ENCODE measurements around the gene ACTR2. TPM values are rescaled to one million over a fixed set of nuclear protein-coding genes. Genes with fewer than 3 reads are reported as not detected.
"Not testable (repeated sequence)": the region's sequence is repeated elsewhere in the genome, so short reads cannot be mapped to it uniquely, and the experiment has no call there.

The ACTR2 gene
- total RNA-seq, 1 experiment from 2014 or later = 248 TPM

DNA sequence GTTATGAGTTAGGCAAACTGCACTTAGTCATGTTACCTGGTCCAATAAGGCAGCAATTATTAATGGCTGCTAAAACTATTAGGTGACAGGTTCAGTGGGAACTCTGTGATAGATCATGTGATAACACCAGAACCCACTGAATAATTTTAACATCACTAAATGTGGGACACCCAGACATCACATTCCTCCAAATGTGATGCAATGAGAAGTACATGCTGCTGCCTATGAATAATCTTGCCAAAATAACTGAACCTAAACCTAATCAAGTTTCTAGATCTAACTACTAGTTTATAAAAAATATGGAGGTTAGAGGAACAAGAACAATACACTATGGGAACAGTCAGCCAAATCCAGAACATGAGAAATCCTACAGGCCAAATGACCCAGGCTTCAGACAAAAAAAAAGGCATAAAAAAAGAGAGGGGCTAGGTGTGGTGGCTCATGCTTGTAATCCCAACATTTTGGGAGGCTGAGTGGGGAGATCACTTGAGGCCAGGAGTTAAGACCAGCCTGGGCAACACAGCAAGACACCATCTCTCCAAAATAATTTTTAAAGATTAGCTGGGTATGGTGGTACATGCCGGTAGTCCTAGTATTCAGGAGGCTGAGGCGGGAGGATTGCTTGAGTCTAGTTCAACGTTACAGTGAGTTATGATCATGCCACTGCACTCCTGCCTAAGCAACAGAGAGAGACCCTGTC is 7.0 kb upstream of the ACTR2 start:
- no peaks in the 10 kb centered on the region for H3K36me3 Mint-ChIP-seq (ENCODE audit: insufficient read depth, unreplicated experiment)
- no peak for DNase-seq
- TF ChIP-seq, protein P1, sequence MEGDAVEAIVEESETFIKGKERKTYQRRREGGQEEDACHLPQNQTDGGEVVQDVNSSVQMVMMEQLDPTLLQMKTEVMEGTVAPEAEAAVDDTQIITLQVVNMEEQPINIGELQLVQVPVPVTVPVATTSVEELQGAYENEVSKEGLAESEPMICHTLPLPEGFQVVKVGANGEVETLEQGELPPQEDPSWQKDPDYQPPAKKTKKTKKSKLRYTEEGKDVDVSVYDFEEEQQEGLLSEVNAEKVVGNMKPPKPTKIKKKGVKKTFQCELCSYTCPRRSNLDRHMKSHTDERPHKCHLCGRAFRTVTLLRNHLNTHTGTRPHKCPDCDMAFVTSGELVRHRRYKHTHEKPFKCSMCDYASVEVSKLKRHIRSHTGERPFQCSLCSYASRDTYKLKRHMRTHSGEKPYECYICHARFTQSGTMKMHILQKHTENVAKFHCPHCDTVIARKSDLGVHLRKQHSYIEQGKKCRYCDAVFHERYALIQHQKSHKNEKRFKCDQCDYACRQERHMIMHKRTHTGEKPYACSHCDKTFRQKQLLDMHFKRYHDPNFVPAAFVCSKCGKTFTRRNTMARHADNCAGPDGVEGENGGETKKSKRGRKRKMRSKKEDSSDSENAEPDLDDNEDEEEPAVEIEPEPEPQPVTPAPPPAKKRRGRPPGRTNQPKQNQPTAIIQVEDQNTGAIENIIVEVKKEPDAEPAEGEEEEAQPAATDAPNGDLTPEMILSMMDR (IDR thresholded peaks at IDR 0.05; ENCODE audit: insufficient read depth in 1 of 2, low read depth in 1 of 2, low read length in 1 of 2, severe bottlenecking in 1 of 2, unreplicated experiment in 1 of 2) = no peak
- ChIA-PET POLR2A (no interaction called here), CTCF (no interaction called here)
- H3K4me1 ChIP-seq = 0 out of 2 replicates have a peak, but pooled peaks cover 4% of the 10 kb centered on the region
- H3K4me3 ChIP-seq (ENCODE audit: low read depth, low read length) = no peak overlapping the region
- peaks cover 6% of the 10 kb centered on the region for H3K4me1 Mint-ChIP-seq (ENCODE audit: low read depth, unreplicated experiment)
- H3K27me3 Mint-ChIP-seq (ENCODE audit: insufficient read depth, unreplicated experiment) = no peaks in the 10 kb centered on the region
- no peaks in the 10 kb centered on the region for H3K27me3 ChIP-seq (replicated peaks; ENCODE audit: control insufficient read depth, insufficient read depth, low read length)
- intact Hi-C loops (cut with micrococcal nuclease; ENCODE audit: unreplicated experiment) = loop anchor here (10.0 kb wide), 1 partner anchor 566 kb away; the partner anchor contains the start of gene SERTAD2
- no peak overlapping the region for H3K27ac Mint-ChIP-seq (ENCODE audit: unreplicated experiment)
- no peaks in the 10 kb centered on the region for H3K9me3 Mint-ChIP-seq (ENCODE audit: unreplicated experiment)
- H3K36me3 ChIP-seq (ENCODE audit: control insufficient read depth, insufficient read depth, low read length) = no peaks in the 10 kb centered on the region
- H3K4me3 Mint-ChIP-seq (ENCODE audit: unreplicated experiment) = no peak overlapping the region
- no peaks in the 10 kb centered on the region for H3K9me3 ChIP-seq
- BruUV-seq (replicated peaks) = no TSS peak

GRCh38 chr2:65221275-65221674 is 6.4 kb upstream of the ACTR2 start:
- H3K4me3 Mint-ChIP-seq (ENCODE audit: unreplicated experiment); H3K9me3 ChIP-seq; H3K36me3 ChIP-seq (ENCODE audit: control insufficient read depth, insufficient read depth, low read length); BruUV-seq (replicated peaks); H3K27ac Mint-ChIP-seq (ENCODE audit: unreplicated experiment); H3K27me3 ChIP-seq (replicated peaks; ENCODE audit: control insufficient read depth, insufficient read depth, low read length); H3K9me3 Mint-ChIP-seq (ENCODE audit: unreplicated experiment); DNase-seq; H3K36me3 Mint-ChIP-seq (ENCODE audit: insufficient read depth, unreplicated experiment); CTCF ChIA-PET; H3K4me1 ChIP-seq; POLR2A ChIA-PET; H3K4me1 Mint-ChIP-seq (ENCODE audit: low read depth, unreplicated experiment); H3K4me3 ChIP-seq (ENCODE audit: low read depth, low read length); H3K27me3 Mint-ChIP-seq (ENCODE audit: insufficient read depth, unreplicated experiment): not testable (repeated sequence)
- intact Hi-C loops (cut with micrococcal nuclease; ENCODE audit: unreplicated experiment) = loop anchor here (10.0 kb wide), 1 partner anchor 566 kb away; the partner anchor contains the start of gene SERTAD2

GRCh38 chr2:65227020-65227455 is 593 bp upstream of the ACTR2 start:
- no peak for DNase-seq
- Mint-ChIP-seq H3K27ac (ENCODE audit: unreplicated experiment) (peak overlapping the region; percentile 86), H3K36me3 (ENCODE audit: insufficient read depth, unreplicated experiment) (peaks cover 31% of the 10 kb centered on the region), H3K4me3 (ENCODE audit: unreplicated experiment) (peak overlapping the region; percentile 77), H3K27me3 (ENCODE audit: insufficient read depth, unreplicated experiment) (no peaks in the 10 kb centered on the region), H3K9me3 (ENCODE audit: unreplicated experiment) (no peaks in the 10 kb centered on the region), H3K4me1 (ENCODE audit: low read depth, unreplicated experiment) (peaks cover 22% of the 10 kb centered on the region)
- CTCF ChIA-PET = interaction anchor here (0.6 to 1.4 kb wide), 17 partner anchors 27 to 1207 kb away, joined by 3 to 8 read pairs (median 5); partner anchors contain the start of gene RAB1A
- Histone ChIP-seq H3K4me3 (ENCODE audit: low read depth, low read length) (peak overlapping the region; percentile 84), H3K9me3 (no peaks in the 10 kb centered on the region), H3K36me3 (ENCODE audit: control insufficient read depth, insufficient read depth, low read length) (no peaks in the 10 kb centered on the region), H3K27me3 (replicated peaks; ENCODE audit: control insufficient read depth, insufficient read depth, low read length) (no peaks in the 10 kb centered on the region), H3K4me1 (peaks cover 15% of the 10 kb centered on the region)
- intact Hi-C loops (cut with micrococcal nuclease; ENCODE audit: unreplicated experiment) = loop anchor here (2.0 to 10.0 kb wide), 2 partner anchors 96 to 572 kb away; partner anchors contain the start of genes RAB1A and SERTAD2
- TF ChIP-seq, protein P1 (IDR thresholded peaks at IDR 0.05; ENCODE audit: insufficient read depth in 1 of 2, low read depth in 1 of 2, low read length in 1 of 2, severe bottlenecking in 1 of 2, unreplicated experiment in 1 of 2) = no peak
- BruUV-seq (replicated peaks) = TSS peak; percentile 81
- POLR2A ChIA-PET = interaction anchor here (0.6 to 1.3 kb wide), 39 partner anchors 8 to 1366 kb away, joined by 3 to 83 read pairs (median 7); partner anchors contain the start of genes CEP68, RAB1A and SPRED2
